ENCODE results near the gene TP53BP1. TPM values are rescaled to one million over a fixed set of nuclear protein-coding genes. Genes with fewer than 3 reads are reported as not detected.

TP53BP1 gene
- total RNA-seq, 2 experiments from 2014 or later = 43.0 to 44.6 TPM

GRCh38 chr15:43383070-43383469 is 109.9 kb downstream of the TP53BP1 start:
- peaks cover 92% of the 10 kb centered on the region for H3K36me3 Mint-ChIP-seq (ENCODE audit: low read depth)
- POLR2A ChIA-PET = no interaction called here
- no peak overlapping the region for H3K27ac Mint-ChIP-seq
- peaks cover 76% of the 10 kb centered on the region for H3K36me3 ChIP-seq (ENCODE audit: insufficient read depth, low read length)
- no peak overlapping the region for H3K4me3 ChIP-seq (ENCODE audit: low read length)
- no peaks in the 10 kb centered on the region for H3K4me1 ChIP-seq (ENCODE audit: insufficient read depth, low read length)
- no peaks in the 10 kb centered on the region for H3K27me3 Mint-ChIP-seq
- DNase-seq (no peak), ATAC-seq (ENCODE audit: poor library complexity) (no peak)
- H3K4me1 Mint-ChIP-seq (ENCODE audit: low read depth) = no peaks in the 10 kb centered on the region
- H3K4me3 Mint-ChIP-seq = no peak overlapping the region
- intact Hi-C loops (cut with DNase I, micrococcal nuclease) = no loop called here
- no peak for TF ChIP-seq CTCF (IDR thresholded peaks at IDR 0.05)
- H3K9me3 Mint-ChIP-seq = no peaks in the 10 kb centered on the region
- H3K9me3 ChIP-seq (ENCODE audit: control insufficient read depth in 1 of 2, insufficient read depth in 1 of 2, low read length in 2 of 2) = no peaks in the 10 kb centered on the region
- H3K27me3 ChIP-seq (ENCODE audit: control insufficient read depth in 1 of 2, insufficient read depth in 2 of 2, low read length in 2 of 2) = no peaks in the 10 kb centered on the region
- no peak overlapping the region for H3K27ac ChIP-seq (ENCODE audit: low read depth in 1 of 2, low read length in 2 of 2)
- CTCF ChIA-PET = interaction anchor here (1.5 kb wide), 1 partner anchor 15 kb away, joined by 3 read pairs; no protein-coding TSS in a partner anchor

- H3K36me3 Mint-ChIP-seq (ENCODE audit: low read depth) = peaks cover 92% of the 10 kb centered on the region
- peaks cover 77% of the 10 kb centered on the region for H3K36me3 ChIP-seq (ENCODE audit: insufficient read depth, low read length)
Observed at GRCh38 chr15:43382310-43382709, 110.6 kb downstream of the TP53BP1 start.

GRCh38 chr15:43378601-43379000 is 114.4 kb downstream of the TP53BP1 start:
- DNase-seq = no peak
- Mint-ChIP-seq H3K36me3 (ENCODE audit: low read depth) (peaks cover 67% of the 10 kb centered on the region), H3K27ac (no peak overlapping the region), H3K4me3 (no peak overlapping the region), H3K9me3 (no peaks in the 10 kb centered on the region), H3K4me1 (ENCODE audit: low read depth) (peaks cover 10% of the 10 kb centered on the region), H3K27me3 (no peaks in the 10 kb centered on the region)
- Histone ChIP-seq H3K4me1 (ENCODE audit: insufficient read depth, low read length) (no peaks in the 10 kb centered on the region), H3K27ac (ENCODE audit: low read depth in 1 of 2, low read length in 2 of 2) (no peak overlapping the region), H3K4me3 (ENCODE audit: low read length) (no peak overlapping the region), H3K36me3 (ENCODE audit: insufficient read depth, low read length) (peaks cover 55% of the 10 kb centered on the region), H3K9me3 (ENCODE audit: control insufficient read depth in 1 of 2, insufficient read depth in 1 of 2, low read length in 2 of 2) (no peaks in the 10 kb centered on the region), H3K27me3 (ENCODE audit: control insufficient read depth in 1 of 2, insufficient read depth in 2 of 2, low read length in 2 of 2) (no peaks in the 10 kb centered on the region)
- no peak for TF ChIP-seq CTCF (IDR thresholded peaks at IDR 0.05)
- intact Hi-C loops (cut with DNase I, micrococcal nuclease) = no loop called here
- ATAC-seq (ENCODE audit: poor library complexity) = no peak
- ChIA-PET POLR2A (no interaction called here), CTCF (no interaction called here)

More at GRCh38 chr15:43382310-43382709, 110.6 kb downstream of the TP53BP1 start:
- TF ChIP-seq CTCF (IDR thresholded peaks at IDR 0.05) = no peak
- no peaks in the 10 kb centered on the region for H3K4me1 Mint-ChIP-seq (ENCODE audit: low read depth)
- H3K9me3 ChIP-seq (ENCODE audit: control insufficient read depth in 1 of 2, insufficient read depth in 1 of 2, low read length in 2 of 2) = no peaks in the 10 kb centered on the region
- H3K4me3 ChIP-seq (ENCODE audit: low read length) = no peak overlapping the region
- no peak for ATAC-seq (ENCODE audit: poor library complexity)
- no peak overlapping the region for H3K27ac Mint-ChIP-seq
- no peak overlapping the region for H3K4me3 Mint-ChIP-seq
- no peaks in the 10 kb centered on the region for H3K4me1 ChIP-seq (ENCODE audit: insufficient read depth, low read length)
- CTCF ChIA-PET = interaction anchor here (1.5 kb wide), 1 partner anchor 15 kb away, joined by 3 read pairs; no protein-coding TSS in a partner anchor
- no peak overlapping the region for H3K27ac ChIP-seq (ENCODE audit: low read depth in 1 of 2, low read length in 2 of 2)
- intact Hi-C loops (cut with DNase I, micrococcal nuclease) = no loop called here
- H3K9me3 Mint-ChIP-seq = no peaks in the 10 kb centered on the region
- H3K27me3 Mint-ChIP-seq = no peaks in the 10 kb centered on the region
- H3K27me3 ChIP-seq (ENCODE audit: control insufficient read depth in 1 of 2, insufficient read depth in 2 of 2, low read length in 2 of 2) = no peaks in the 10 kb centered on the region
- POLR2A ChIA-PET = no interaction called here
- DNase-seq = no peak
